NCI-H748 treated with DMSO at 0.1 percent for 48 hours (cell line): ENCODE data around the gene NT5C2.
"Not testable (repeated sequence)": the region's sequence is repeated elsewhere in the genome, so short reads cannot be mapped to it uniquely, and the experiment has no call there.

ENCODE experiments used
- DNase-seq: peaks from one replicate; lab custom pipeline; 2025; lab: John Stamatoyannopoulos, UW

Gene NT5C2

GRCh38 chr10:103193107-103193819, at the start of gene NT5C2:
Gene NT5C2 (minus strand): TSS chr10:103193272. CDS start chr10:103174958, 18,314 bp downstream.
- peak; percentile 3 for DNase-seq

GRCh38 chr10:103241262-103242011, 48.4 kb upstream of the NT5C2 start:
- DNase-seq: no peak

GRCh38 chr10:103238506-103239252, 45.6 kb upstream of the NT5C2 start:
- DNase-seq: no peak

- DNase-seq: no peak
Observed at GRCh38 chr10:103235775-103236174, 42.7 kb upstream of the NT5C2 start.

GRCh38 chr10:103232772-103233488, 39.9 kb upstream of the NT5C2 start:
- DNase-seq: no peak

GRCh38 chr10:103232131-103232673, 39.1 kb upstream of the NT5C2 start:
- no peak for DNase-seq

GRCh38 chr10:103231047-103231551, 38.0 kb upstream of the NT5C2 start:
- no peak for DNase-seq

GRCh38 chr10:103227416-103227815, 34.3 kb upstream of the NT5C2 start:
- no peak for DNase-seq

- DNase-seq: no peak
Observed at GRCh38 chr10:103225939-103226338, 32.9 kb upstream of the NT5C2 start.

GRCh38 chr10:103224721-103225120, 31.6 kb upstream of the NT5C2 start:
- not testable (repeated sequence) for DNase-seq

GRCh38 chr10:103224133-103224532, 31.1 kb upstream of the NT5C2 start:
- DNase-seq: no peak

GRCh38 chr10:103216362-103216761, 23.3 kb upstream of the NT5C2 start:
- not testable (repeated sequence) for DNase-seq

GRCh38 chr10:103215601-103216000, 22.5 kb upstream of the NT5C2 start:
- DNase-seq: no peak

- DNase-seq: not testable (repeated sequence)
Observed at GRCh38 chr10:103210262-103210661, 17.2 kb upstream of the NT5C2 start.

- DNase-seq: not testable (repeated sequence)
Observed at GRCh38 chr10:103207643-103208042, 14.6 kb upstream of the NT5C2 start.

- DNase-seq: no peak
Observed at GRCh38 chr10:103207141-103207540, 14.1 kb upstream of the NT5C2 start.

GRCh38 chr10:103206715-103207114, 13.6 kb upstream of the NT5C2 start:
- DNase-seq: not testable (repeated sequence)

- not testable (repeated sequence) for DNase-seq
Observed at GRCh38 chr10:103205401-103205800, 12.3 kb upstream of the NT5C2 start.

- DNase-seq: peak; percentile 36
Observed at GRCh38 chr10:103204353-103205255, 11.5 kb upstream of the NT5C2 start.

- no peak for DNase-seq
Observed at GRCh38 chr10:103203466-103203865, 10.4 kb upstream of the NT5C2 start.
